A549 (cell line): ENCODE results near the gene ITPRID1. TPM values are rescaled to one million over a fixed set of nuclear protein-coding genes. Genes with fewer than 3 reads are reported as not detected.

Source experiments
- ATAC-seq, 2 experiments: fragments of 200-7000 bp in 1 of 2; fragments of >200 bp in 1 of 2; cut with Nextera tagmentation in 1 of 2; cut with Tn5 transposase in 1 of 2; 3 replicates each; pipeline versions ENCODE4 v1.8.0 to v1.9.1; 2018 to 2020; ENCODE audit warnings: mild to moderate bottlenecking in 1 of 2, moderate library complexity in 1 of 2
- CTCF ChIA-PET: fragments of 300-600 bp; sonication (Branson Sonifier 250); formaldehyde crosslinking; extraction: SDS; loops from one replicate; lab custom pipeline; 2021; ENCODE audit warnings: antibody characterized with exemption, inconsistent platforms; lab: Yijun Ruan, JAX
- POLR2A ChIA-PET: fragments of 350-600 bp; formaldehyde crosslinking; extraction: SDS; loops from one replicate; lab custom pipeline; 2021; ENCODE audit warnings: antibody characterized with exemption, inconsistent platforms; lab: Yijun Ruan, JAX
- DNase-seq, 2 experiments: peaks; one replicate each; pipeline versions ENCODE4 v3.0.0 to v3.0.0-alpha.2; 2011 to 2016; ENCODE audit warnings: low read depth in 1 of 2, low spot score in 1 of 2
- FAIRE-seq: peaks from 2 replicates; lab custom pipeline; 2011; peaks lifted over from hg19 to GRCh38; lab: Jason Lieb, UNC
- H3K27ac ChIP-seq, 2 experiments: fragments of >200 bp; sonication (Bioruptor Twin); formaldehyde crosslinking; 3 replicates each; pipeline ENCODE4 v1.5.1; 2016 to 2017
- H3K4me1 ChIP-seq: fragments of >200 bp; sonication (Bioruptor Twin); formaldehyde crosslinking; 3 replicates; pipeline ENCODE4 v1.6.1; 2016
- H3K4me2 ChIP-seq: fragments of >200 bp; sonication (Bioruptor Twin); formaldehyde crosslinking; 3 replicates; pipeline ENCODE4 v1.6.1; 2016
- H3K4me3 ChIP-seq: fragments of >200 bp; sonication (Bioruptor Twin); formaldehyde crosslinking; 3 replicates; pipeline ENCODE4 v1.5.1; 2016
- H3K9me3 ChIP-seq: fragments of >200 bp; sonication (Bioruptor Twin); formaldehyde crosslinking; 3 replicates; pipeline ENCODE4 v1.6.1; 2016
- BHLHE40 ChIP-seq: IDR thresholded peaks from 2 replicates; pipeline ENCODE4 v1.6.1; 2012; ENCODE audit warnings: low read depth, low read length, inconsistent platforms
- CBX8 ChIP-seq: fragments of 200-600 bp; sonication (generic); IDR thresholded peaks from 2 replicates; pipeline ENCODE4 v1.6.1; 2016
- CHD2 ChIP-seq: fragments of 150-350 bp; IDR thresholded peaks from 2 replicates; pipeline ENCODE4 v1.6.1; 2014; ENCODE audit warnings: low read length; ENCODE audit not compliant: partially characterized antibody
- CTCF ChIP-seq: fragments of >200 bp; sonication (Bioruptor Twin); formaldehyde crosslinking; IDR thresholded peaks from 3 replicates; pipeline ENCODE4 v1.5.1; 2016
- ESRRA ChIP-seq: fragments of 150-350 bp; IDR thresholded peaks from 2 replicates; pipeline ENCODE4 v1.6.1; 2014; ENCODE audit warnings: mild to moderate bottlenecking, low read length, borderline replicate concordance
- FOSL2 ChIP-seq, 2 experiments: fragments of 450-650 bp in 1 of 2; fragments of >200 bp in 1 of 2; sonication (Bioruptor Twin) in 1 of 2; formaldehyde crosslinking; IDR thresholded peaks; 2 replicates each; pipeline versions ENCODE4 v1.5.0 to v1.6.1; 2016 to 2020; ENCODE audit warnings: mild to moderate bottlenecking in 1 of 2, moderate library complexity in 1 of 2
- JUN ChIP-seq, 2 experiments: fragments of >200 bp; sonication (Bioruptor Twin); formaldehyde crosslinking; IDR thresholded peaks; 2 replicates in 1 of 2; 3 replicates in 1 of 2; pipeline ENCODE4 v1.6.1; 2016 to 2017
- JUNB ChIP-seq: fragments of >200 bp; sonication (Bioruptor Twin); formaldehyde crosslinking; IDR thresholded peaks from 2 replicates; pipeline ENCODE4 v1.6.1; 2016
- MAX ChIP-seq: IDR thresholded peaks from 2 replicates; pipeline ENCODE4 v1.6.1; 2012
- RFX5 ChIP-seq: fragments of 450-650 bp; IDR thresholded peaks from 2 replicates; pipeline ENCODE4 v1.7.1; 2014; ENCODE audit warnings: antibody characterized with exemption, mild to moderate bottlenecking, moderate library complexity
- SMC3 ChIP-seq: fragments of >200 bp; sonication (Bioruptor Twin); formaldehyde crosslinking; IDR thresholded peaks from 3 replicates; pipeline ENCODE4 v1.6.1; 2018; ENCODE audit warnings: inconsistent platforms
- TFCP2L1 ChIP-seq: fragments of 250-450 bp; sonication (Bioruptor Pico); IDR thresholded peaks from 2 replicates; pipeline ENCODE4 v1.5.0; 2021; ENCODE audit warnings: mild to moderate bottlenecking
- ZFP36 ChIP-seq: fragments of 450-650 bp; IDR thresholded peaks from 2 replicates; pipeline ENCODE4 v1.6.1; 2014; ENCODE audit warnings: borderline replicate concordance; ENCODE audit not compliant: partially characterized antibody
- polyA plus RNA-seq, 4 experiments: library from polyadenylated mRNA; depleted of rRNA in 3 of 4; stranded (reverse); fragments of >200 nt; fragmentation: RNase III in 1 of 4; extraction: RNeasy Plus Mini Kit Qiagen cat#74134 plus additional on column Dnase treatment in 1 of 4; gene quantifications; 2 replicates in 3 of 4; 3 replicates in 1 of 4; pipeline ENCODE4 v1.2.3, GENCODE V29; 2011 to 2017
- TF ChIP-seq, protein P1 (sequence below): fragments of >200 bp; sonication (Bioruptor Twin); formaldehyde crosslinking; IDR thresholded peaks from 3 replicates; pipeline ENCODE4 v1.6.1; 2016
- TF ChIP-seq, protein P2 (sequence below): fragments of 450-650 bp; IDR thresholded peaks from 2 replicates; pipeline ENCODE4 v1.6.1; 2014; ENCODE audit warnings: antibody characterized with exemption
- TF ChIP-seq, protein P3 (sequence below): fragments of 200-600 bp; sonication (generic); IDR thresholded peaks from 2 replicates; pipeline ENCODE4 v1.6.1; 2016; ENCODE audit warnings: antibody characterized with exemption, mild to moderate bottlenecking, moderate library complexity

The ITPRID1 gene
- polyA plus RNA-seq, 2 of the 4 experiments (the other 2 are of a cell fraction): not detected

GRCh38 chr7:31665546-31665945 is 151.7 kb downstream of the ITPRID1 start (continued):
- TF ChIP-seq CTCF (no peak), CHD2 (no peak), SMC3 (no peak), CBX8 (no peak), RFX5 (no peak), BHLHE40 (no peak), MAX (no peak)
- TF ChIP-seq, protein P1, sequence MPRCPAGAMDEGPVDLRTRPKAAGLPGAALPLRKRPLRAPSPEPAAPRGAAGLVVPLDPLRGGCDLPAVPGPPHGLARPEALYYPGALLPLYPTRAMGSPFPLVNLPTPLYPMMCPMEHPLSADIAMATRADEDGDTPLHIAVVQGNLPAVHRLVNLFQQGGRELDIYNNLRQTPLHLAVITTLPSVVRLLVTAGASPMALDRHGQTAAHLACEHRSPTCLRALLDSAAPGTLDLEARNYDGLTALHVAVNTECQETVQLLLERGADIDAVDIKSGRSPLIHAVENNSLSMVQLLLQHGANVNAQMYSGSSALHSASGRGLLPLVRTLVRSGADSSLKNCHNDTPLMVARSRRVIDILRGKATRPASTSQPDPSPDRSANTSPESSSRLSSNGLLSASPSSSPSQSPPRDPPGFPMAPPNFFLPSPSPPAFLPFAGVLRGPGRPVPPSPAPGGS: no peak
- TF ChIP-seq, all 56 proteins: peak for 0

DNA sequence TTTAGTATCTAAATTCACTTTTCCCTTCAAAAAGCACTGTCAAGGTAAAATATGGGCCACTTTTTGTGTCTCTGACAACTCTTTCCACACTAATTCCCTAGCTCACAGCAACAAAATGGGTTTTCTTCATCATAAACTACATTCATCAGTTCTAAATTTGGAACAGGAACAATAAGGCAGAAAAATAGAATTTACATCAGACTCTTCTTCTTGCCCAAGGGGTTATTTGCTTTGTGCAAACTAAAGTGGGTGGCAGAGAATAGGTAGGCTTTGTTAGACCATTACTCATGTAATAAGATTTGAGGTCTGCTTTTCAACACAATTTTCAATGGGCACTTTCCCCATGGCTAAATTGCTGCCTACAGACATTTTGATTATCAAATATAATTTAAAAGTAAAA is 155.6 kb downstream of the ITPRID1 start:
- H3K27ac ChIP-seq: no peak overlapping the region
- no peak for DNase-seq
- ATAC-seq: no peak
- ChIA-PET POLR2A (no interaction called here), CTCF (no interaction called here)
- no peak for FAIRE-seq
- TF ChIP-seq JUNB (no peak), JUN (IDR thresholded peaks at IDR 0.05) (no peak), TFCP2L1 (CRISPR knock-in tag) (no peak), ZFP36 (no peak), FOSL2 (IDR thresholded peaks at IDR 0.05) (no peak), FOSL2 (CRISPR knock-in tag; IDR thresholded peaks at IDR 0.05) (no peak), ESRRA (no peak), BHLHE40 (no peak), MAX (no peak)
- TF ChIP-seq, protein P2, sequence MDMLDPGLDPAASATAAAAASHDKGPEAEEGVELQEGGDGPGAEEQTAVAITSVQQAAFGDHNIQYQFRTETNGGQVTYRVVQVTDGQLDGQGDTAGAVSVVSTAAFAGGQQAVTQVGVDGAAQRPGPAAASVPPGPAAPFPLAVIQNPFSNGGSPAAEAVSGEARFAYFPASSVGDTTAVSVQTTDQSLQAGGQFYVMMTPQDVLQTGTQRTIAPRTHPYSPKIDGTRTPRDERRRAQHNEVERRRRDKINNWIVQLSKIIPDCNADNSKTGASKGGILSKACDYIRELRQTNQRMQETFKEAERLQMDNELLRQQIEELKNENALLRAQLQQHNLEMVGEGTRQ: no peak
- TF ChIP-seq, protein P3, sequence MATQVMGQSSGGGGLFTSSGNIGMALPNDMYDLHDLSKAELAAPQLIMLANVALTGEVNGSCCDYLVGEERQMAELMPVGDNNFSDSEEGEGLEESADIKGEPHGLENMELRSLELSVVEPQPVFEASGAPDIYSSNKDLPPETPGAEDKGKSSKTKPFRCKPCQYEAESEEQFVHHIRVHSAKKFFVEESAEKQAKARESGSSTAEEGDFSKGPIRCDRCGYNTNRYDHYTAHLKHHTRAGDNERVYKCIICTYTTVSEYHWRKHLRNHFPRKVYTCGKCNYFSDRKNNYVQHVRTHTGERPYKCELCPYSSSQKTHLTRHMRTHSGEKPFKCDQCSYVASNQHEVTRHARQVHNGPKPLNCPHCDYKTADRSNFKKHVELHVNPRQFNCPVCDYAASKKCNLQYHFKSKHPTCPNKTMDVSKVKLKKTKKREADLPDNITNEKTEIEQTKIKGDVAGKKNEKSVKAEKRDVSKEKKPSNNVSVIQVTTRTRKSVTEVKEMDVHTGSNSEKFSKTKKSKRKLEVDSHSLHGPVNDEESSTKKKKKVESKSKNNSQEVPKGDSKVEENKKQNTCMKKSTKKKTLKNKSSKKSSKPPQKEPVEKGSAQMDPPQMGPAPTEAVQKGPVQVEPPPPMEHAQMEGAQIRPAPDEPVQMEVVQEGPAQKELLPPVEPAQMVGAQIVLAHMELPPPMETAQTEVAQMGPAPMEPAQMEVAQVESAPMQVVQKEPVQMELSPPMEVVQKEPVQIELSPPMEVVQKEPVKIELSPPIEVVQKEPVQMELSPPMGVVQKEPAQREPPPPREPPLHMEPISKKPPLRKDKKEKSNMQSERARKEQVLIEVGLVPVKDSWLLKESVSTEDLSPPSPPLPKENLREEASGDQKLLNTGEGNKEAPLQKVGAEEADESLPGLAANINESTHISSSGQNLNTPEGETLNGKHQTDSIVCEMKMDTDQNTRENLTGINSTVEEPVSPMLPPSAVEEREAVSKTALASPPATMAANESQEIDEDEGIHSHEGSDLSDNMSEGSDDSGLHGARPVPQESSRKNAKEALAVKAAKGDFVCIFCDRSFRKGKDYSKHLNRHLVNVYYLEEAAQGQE: no peak
- TF ChIP-seq, all 56 proteins: peak for 0
- Histone ChIP-seq H3K9me3 (no peaks in the 10 kb centered on the region), H3K4me3 (no peak overlapping the region), H3K4me2 (no peak overlapping the region), H3K4me1 (no peaks in the 10 kb centered on the region)
